Measurements from ENCODE around the gene CLIP1. TPM values are rescaled to one million over a fixed set of nuclear protein-coding genes. Genes with fewer than 3 reads are reported as not detected.

CLIP1 gene
- total and polyA plus RNA-seq, 2 of the 13 experiments (the other 11 are each of a cell fraction or from before 2014, with no cell fraction given): 28.9 to 43.7 TPM

DNA sequence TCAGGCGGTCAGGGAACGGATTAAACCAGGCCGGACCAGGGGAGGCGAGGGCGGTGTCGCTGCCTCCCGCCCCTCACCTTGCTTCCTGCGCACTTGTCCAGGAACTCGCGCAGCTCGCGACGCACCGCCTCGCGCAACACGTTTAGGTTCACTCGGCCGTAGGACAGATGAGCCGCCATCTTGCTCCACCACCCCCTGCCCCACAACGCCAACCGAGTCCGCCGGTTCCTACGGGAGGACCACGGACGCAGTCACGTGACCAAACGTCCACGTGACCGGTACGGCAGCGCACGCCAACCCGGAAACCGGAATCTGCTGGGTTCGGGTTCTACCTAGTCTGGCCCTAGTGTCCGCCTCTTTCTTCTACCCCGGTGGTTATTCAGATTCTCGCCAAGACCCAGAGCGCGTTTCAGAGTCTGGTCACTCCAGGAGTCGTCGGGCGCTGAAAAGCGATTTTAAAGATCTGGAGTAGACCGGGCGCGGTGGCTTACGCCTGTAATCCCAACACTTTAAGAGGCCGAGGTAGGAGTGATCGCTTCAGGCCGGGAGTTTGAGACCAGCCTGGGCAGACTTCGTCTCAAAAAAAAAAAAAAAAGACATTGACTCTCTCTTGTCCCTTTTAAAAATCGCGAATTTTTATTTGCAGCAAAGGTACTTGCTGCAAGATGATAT is 156.1 kb downstream of the CLIP1 start, which contains the start of gene VPS33A (continued):
- TF ChIP-seq ZNF564 (CRISPR knock-in tag; IDR thresholded peaks at IDR 0.05) (no peak; the same call in 1 of the 2 replicates), ZNF20 (CRISPR knock-in tag; IDR thresholded peaks at IDR 0.05) (no peak), ARID5B (CRISPR knock-in tag; IDR thresholded peaks at IDR 0.05) (peak; percentile 77), NFKBIZ (CRISPR knock-in tag; IDR thresholded peaks at IDR 0.05) (peak; percentile 45; the same call in 1 of the 2 replicates), ZNF546 (CRISPR knock-in tag; conservative IDR thresholded peaks at IDR 0.05) (peak; percentile 52; the same call in 1 of the 2 replicates), ZNF720 (CRISPR knock-in tag; IDR thresholded peaks at IDR 0.05) (no peak), ATF2 (CRISPR knock-in tag; IDR thresholded peaks at IDR 0.05) (peak; percentile 80; the same call in 1 of the 2 replicates), IRF2 (CRISPR knock-in tag; IDR thresholded peaks at IDR 0.05) (peak; percentile 92), ZNF337 (CRISPR knock-in tag; IDR thresholded peaks at IDR 0.05; ENCODE audit: borderline replicate concordance, low read depth) (no peak), KLF6 (CRISPR knock-in tag; IDR thresholded peaks at IDR 0.05) (peak; percentile 78), ZNF121 (CRISPR knock-in tag; IDR thresholded peaks at IDR 0.05) (no peak), MEIS1 (CRISPR knock-in tag; IDR thresholded peaks at IDR 0.05; ENCODE audit: borderline replicate concordance) (peak; percentile 90; the same call in 1 of the 2 replicates), SOX13 (IDR thresholded peaks at IDR 0.05) (no peak; the same call in 1 of the 2 replicates), SOX13 (CRISPR knock-in tag; conservative IDR thresholded peaks at IDR 0.05 in 1 of 2, IDR thresholded peaks at IDR 0.05 in 1 of 2) (peak in 1 of 2 experiments; percentile 58; a peak in 2 of 4 replicates), FOXC1 (CRISPR knock-in tag; IDR thresholded peaks at IDR 0.05; ENCODE audit: borderline replicate concordance) (peak; percentile 96)
- TF ChIP-seq, protein P1, sequence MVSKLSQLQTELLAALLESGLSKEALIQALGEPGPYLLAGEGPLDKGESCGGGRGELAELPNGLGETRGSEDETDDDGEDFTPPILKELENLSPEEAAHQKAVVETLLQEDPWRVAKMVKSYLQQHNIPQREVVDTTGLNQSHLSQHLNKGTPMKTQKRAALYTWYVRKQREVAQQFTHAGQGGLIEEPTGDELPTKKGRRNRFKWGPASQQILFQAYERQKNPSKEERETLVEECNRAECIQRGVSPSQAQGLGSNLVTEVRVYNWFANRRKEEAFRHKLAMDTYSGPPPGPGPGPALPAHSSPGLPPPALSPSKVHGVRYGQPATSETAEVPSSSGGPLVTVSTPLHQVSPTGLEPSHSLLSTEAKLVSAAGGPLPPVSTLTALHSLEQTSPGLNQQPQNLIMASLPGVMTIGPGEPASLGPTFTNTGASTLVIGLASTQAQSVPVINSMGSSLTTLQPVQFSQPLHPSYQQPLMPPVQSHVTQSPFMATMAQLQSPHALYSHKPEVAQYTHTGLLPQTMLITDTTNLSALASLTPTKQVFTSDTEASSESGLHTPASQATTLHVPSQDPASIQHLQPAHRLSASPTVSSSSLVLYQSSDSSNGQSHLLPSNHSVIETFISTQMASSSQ (IDR thresholded peaks at IDR 0.05; ENCODE audit: low read depth): peak; percentile 63; the same call in 1 of the 2 replicates
- TF ChIP-seq, protein P1 (CRISPR knock-in tag; IDR thresholded peaks at IDR 0.05; ENCODE audit: borderline replicate concordance): peak; percentile 72; the same call in 1 of the 2 replicates
- TF ChIP-seq, protein P2, sequence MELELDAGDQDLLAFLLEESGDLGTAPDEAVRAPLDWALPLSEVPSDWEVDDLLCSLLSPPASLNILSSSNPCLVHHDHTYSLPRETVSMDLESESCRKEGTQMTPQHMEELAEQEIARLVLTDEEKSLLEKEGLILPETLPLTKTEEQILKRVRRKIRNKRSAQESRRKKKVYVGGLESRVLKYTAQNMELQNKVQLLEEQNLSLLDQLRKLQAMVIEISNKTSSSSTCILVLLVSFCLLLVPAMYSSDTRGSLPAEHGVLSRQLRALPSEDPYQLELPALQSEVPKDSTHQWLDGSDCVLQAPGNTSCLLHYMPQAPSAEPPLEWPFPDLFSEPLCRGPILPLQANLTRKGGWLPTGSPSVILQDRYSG (CRISPR knock-in tag; IDR thresholded peaks at IDR 0.05): 0 out of 2 replicates have a peak, but pooled peaks have one; percentile 47
